ENCODE data around the gene LRMDA. TPM values are rescaled to one million over a fixed set of nuclear protein-coding genes. Genes with fewer than 3 reads are reported as not detected.

LRMDA gene
- polyA plus RNA-seq, 1 donor (not counting 4 experiments of a cell fraction or from before 2014, with no cell fraction given) = not detected

DNA sequence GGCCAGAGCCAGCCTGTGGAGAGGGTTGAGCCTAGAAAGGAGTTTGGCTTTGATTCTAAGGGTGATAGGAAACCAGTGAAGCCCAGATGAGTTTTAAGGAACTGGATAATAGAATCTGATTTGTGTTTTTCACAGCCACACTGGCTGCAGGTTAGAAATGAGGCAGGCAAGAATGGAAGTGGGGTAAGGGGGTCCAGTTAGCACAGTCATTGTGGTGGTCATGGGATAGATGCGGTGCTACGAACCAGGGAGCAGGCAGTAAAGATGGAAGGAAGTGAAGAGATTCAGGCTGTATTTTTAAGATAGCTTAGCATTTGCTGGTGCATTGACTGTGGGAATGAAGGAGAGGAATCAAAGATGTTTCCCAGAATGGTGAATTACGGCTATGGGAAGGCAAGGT is 322.2 kb downstream of the LRMDA start:
- Histone ChIP-seq H3K9ac (ENCODE audit: control insufficient read depth, extremely low read depth, insufficient read depth, low read length) (no peak overlapping the region), H3K27ac (ENCODE audit: control insufficient read depth, insufficient read depth, low read length) (no peak overlapping the region), H3K9me3 (ENCODE audit: control insufficient read depth, low read depth, low read length) (no peaks in the 10 kb centered on the region), H3K4me3 (ENCODE audit: control insufficient read depth in 2 of 3, extremely low read depth in 1 of 3, insufficient read depth in 2 of 3, low read depth in 1 of 3, low read length in 3 of 3) (no peak overlapping the region), H3K9me1 (ENCODE audit: control insufficient read depth, extremely low read depth, insufficient read depth, low read length) (no peaks in the 10 kb centered on the region), H3K4me1 (ENCODE audit: control insufficient read depth, extremely low read depth, insufficient read depth, low read length) (no peaks in the 10 kb centered on the region), H4K20me1 (ENCODE audit: control insufficient read depth, extremely low read depth, insufficient read depth, low read length) (no peaks in the 10 kb centered on the region), H3K27me3 (ENCODE audit: control insufficient read depth, extremely low read depth, insufficient read depth, low read length) (no peaks in the 10 kb centered on the region), H3K4me2 (ENCODE audit: control insufficient read depth, extremely low read depth, insufficient read depth, low read depth, low read length) (no peak overlapping the region), H3K79me2 (ENCODE audit: control insufficient read depth, insufficient read depth, low read length) (no peaks in the 10 kb centered on the region), H3K36me3 (ENCODE audit: control insufficient read depth in 2 of 2, extremely low read depth in 1 of 2, insufficient read depth in 2 of 2, low read length in 2 of 2) (no peaks in the 10 kb centered on the region), H2AFZ (ENCODE audit: control insufficient read depth, low read length) (no peak overlapping the region)
- FAIRE-seq = no peak
- dilution Hi-C loops (cut with MboI; ENCODE audit: extremely low pct_ligation_motif_present, low sequenced_read_pairs) = no loop called here
- DNase-seq (ENCODE audit: low read depth, low spot score) = no peak
- TF ChIP-seq EZH2 (IDR thresholded peaks at IDR 0.05; ENCODE audit: low read length) (no peak), CTCF (optimal IDR thresholded peaks at IDR 0.05 in 1 of 3, IDR thresholded peaks at IDR 0.05 in 1 of 3, conservative IDR thresholded peaks at IDR 0.05 in 1 of 3; ENCODE audit: extremely low read depth in 1 of 3, insufficient read depth in 2 of 3, low read length in 3 of 3) (no peak)

DNA sequence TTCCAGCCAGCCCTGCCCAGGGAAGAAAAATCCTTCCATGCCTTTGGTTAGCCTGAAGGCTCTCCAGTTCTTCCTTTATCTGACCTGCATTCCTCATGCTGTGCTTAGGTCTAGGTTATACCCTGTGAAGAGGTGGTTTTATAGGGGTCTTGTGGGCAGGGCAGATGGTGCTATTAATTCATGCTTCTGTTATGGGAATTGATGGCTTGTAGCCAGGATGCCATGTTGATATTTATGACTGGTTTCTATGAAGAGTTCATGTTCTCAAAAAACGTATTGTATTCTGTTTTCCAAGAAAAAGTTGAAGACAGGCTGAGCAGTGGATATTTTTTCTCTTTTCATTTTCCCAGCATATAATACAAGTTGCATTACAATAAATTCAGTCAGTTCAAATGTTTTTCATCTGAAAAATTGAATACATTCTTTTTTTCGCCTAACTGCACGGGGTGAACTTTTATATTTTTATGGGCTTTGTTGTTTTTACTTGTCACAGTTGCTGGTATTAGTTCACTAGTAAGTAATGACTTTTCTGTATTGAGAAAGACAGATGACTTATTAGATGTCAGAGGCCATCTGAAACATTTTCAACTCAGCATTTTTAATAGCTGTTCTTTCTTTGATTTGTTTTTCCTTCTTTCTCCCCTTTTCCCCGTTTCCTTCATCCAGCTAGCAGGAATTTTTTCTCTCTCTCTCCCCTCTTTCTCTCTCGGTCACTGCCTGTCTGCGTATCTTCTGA is 322.8 kb downstream of the LRMDA start:
- Histone ChIP-seq H3K79me2 (ENCODE audit: control insufficient read depth, insufficient read depth, low read length) (no peaks in the 10 kb centered on the region), H3K36me3 (ENCODE audit: control insufficient read depth in 2 of 2, extremely low read depth in 1 of 2, insufficient read depth in 2 of 2, low read length in 2 of 2) (no peaks in the 10 kb centered on the region), H4K20me1 (ENCODE audit: control insufficient read depth, extremely low read depth, insufficient read depth, low read length) (no peaks in the 10 kb centered on the region), H3K9me3 (ENCODE audit: control insufficient read depth, low read depth, low read length) (no peaks in the 10 kb centered on the region), H3K27me3 (ENCODE audit: control insufficient read depth, extremely low read depth, insufficient read depth, low read length) (no peaks in the 10 kb centered on the region), H3K9me1 (ENCODE audit: control insufficient read depth, extremely low read depth, insufficient read depth, low read length) (no peaks in the 10 kb centered on the region), H3K4me3 (ENCODE audit: control insufficient read depth in 2 of 3, extremely low read depth in 1 of 3, insufficient read depth in 2 of 3, low read depth in 1 of 3, low read length in 3 of 3) (no peak overlapping the region), H2AFZ (ENCODE audit: control insufficient read depth, low read length) (no peak overlapping the region), H3K9ac (ENCODE audit: control insufficient read depth, extremely low read depth, insufficient read depth, low read length) (no peak overlapping the region), H3K4me2 (ENCODE audit: control insufficient read depth, extremely low read depth, insufficient read depth, low read depth, low read length) (no peak overlapping the region), H3K27ac (ENCODE audit: control insufficient read depth, insufficient read depth, low read length) (no peak overlapping the region), H3K4me1 (ENCODE audit: control insufficient read depth, extremely low read depth, insufficient read depth, low read length) (no peaks in the 10 kb centered on the region)
- TF ChIP-seq CTCF (optimal IDR thresholded peaks at IDR 0.05 in 1 of 3, IDR thresholded peaks at IDR 0.05 in 1 of 3, conservative IDR thresholded peaks at IDR 0.05 in 1 of 3; ENCODE audit: extremely low read depth in 1 of 3, insufficient read depth in 2 of 3, low read length in 3 of 3) = no peak
- no peak for TF ChIP-seq EZH2 (IDR thresholded peaks at IDR 0.05; ENCODE audit: low read length)
- no peak for DNase-seq (ENCODE audit: low read depth, low spot score)
- FAIRE-seq = no peak
- dilution Hi-C loops (cut with MboI; ENCODE audit: extremely low pct_ligation_motif_present, low sequenced_read_pairs) = no loop called here

Measured in keratinocyte (primary cell).